Islet of Langerhans (tissue), 1 donor: ENCODE results near the gene TMEM167B.

ENCODE experiments used
- FAIRE-seq: peaks from one replicate; lab custom pipeline; 2011; peaks lifted over from hg19 to GRCh38; lab: Jason Lieb, UNC

Gene TMEM167B

DNA sequence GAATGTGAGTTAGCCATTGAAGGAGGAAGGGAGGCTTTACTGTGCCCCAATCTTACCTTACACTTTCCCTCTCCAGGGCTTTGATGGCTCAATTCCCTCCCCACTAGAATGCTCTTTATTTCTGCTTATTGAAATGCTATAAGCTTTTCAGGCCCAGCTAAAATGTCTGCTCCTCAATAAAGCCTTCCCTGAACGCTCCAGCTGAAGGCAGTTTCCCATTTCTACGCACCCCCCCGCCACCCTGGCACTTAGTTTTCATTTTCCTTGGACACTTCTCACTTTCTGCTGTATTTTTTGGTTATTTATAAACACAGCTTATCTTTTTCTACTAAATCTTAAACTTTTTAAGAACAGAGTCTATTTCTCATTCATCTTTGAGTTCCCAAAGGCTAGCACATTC is 7.1 kb upstream of the TMEM167B start:
- FAIRE-seq, result no peak

DNA sequence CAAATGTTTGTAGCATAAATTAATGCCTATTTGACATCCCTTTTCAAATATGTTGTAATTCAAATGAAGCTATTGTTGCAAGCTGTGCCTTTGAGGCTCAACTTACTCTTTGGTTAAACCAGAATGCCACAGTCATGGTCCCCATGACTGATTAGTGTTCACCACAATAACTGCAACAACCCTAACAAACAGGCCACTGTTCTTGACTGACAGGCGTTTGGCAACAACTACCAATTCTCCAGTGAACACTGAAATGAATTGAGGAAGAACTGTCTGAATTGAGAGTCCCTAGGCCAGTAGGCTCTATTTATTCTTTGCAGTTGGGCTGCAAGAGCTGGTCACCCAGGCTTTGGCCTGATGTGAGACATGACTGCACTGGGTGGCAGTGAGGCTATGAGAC is 6.6 kb upstream of the TMEM167B start:
- FAIRE-seq, result no peak

DNA sequence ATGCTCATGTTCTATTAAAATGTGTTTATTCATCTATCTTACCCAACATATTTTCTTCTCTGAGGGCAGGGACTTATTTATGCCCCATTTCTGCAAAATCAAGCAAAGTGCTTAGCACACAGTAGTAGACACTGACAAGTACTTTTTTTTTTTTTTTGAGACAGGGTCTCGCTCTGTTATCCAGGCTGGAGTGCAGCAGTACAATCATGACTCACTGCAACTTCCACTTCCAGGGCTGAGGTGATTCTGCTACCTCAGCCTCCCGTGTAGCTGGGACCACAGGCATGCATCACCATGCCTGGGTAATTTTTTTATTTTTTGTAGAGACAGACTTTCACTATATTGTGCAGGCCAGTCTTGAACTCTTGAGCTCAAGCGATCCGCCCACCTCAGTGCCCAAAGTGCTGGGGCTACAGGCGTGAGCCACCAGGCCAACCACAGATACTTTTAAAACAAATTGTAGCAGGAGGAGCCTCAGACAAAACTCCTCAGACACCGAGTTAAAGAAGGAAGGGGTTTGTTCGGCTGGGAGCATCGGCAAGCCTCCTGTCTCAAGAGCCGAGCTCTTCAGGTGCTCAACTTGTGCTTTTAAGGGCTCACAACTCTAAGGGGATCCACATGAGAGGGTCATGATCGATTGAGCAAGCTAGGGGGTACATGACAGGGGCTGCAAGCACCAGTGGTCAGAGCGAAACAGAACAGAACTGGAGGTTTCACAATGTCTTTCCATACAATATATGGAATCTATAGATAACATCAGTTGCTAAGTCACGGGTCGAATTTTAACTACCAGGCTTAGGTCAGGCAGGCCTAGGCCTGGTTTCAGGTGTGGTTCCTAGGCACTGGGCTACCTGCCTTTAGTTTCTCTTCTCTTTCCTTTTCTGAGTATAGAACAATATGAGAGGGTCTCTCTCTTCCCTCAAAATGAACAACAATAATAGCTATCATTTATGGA is 5.7 kb upstream of the TMEM167B start:
- no peak for FAIRE-seq

DNA sequence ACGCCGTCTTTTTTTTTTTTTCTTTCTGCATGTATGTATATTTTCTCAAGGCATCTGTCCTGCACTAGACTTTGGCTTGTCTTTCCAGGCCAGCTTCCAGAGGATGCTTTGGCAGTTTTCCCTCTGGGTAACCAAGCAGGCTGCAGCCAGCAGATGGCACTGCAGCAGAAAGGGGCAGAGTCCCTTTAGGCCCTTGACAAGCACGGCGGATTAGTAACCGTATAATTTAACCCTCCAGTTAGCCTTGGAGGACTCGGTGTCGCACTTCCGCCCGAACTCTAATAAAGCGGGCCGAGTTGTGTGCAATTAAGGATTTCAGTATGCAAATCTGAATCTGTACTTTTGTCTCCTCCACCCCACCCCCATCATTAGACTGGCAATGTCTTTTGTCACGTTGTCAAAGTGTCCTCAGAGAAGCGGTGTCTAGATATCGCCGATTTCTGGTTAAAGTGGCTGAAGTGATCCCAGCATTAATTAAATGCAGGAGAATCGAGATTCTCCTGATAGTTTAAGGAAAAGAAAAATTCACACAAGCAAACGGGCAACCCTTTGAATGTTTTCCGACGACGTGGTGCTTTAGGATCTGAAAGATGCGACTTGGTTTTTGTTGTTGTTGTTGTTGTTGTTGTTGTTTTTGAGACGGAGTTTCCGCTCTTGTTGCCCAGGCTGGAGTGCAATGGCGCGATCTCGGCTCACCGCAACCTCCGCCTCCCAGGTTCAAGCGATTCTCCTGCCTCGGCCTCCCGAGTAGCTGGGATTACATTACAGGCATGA is 1.1 kb upstream of the TMEM167B start:
- no peak for FAIRE-seq

DNA sequence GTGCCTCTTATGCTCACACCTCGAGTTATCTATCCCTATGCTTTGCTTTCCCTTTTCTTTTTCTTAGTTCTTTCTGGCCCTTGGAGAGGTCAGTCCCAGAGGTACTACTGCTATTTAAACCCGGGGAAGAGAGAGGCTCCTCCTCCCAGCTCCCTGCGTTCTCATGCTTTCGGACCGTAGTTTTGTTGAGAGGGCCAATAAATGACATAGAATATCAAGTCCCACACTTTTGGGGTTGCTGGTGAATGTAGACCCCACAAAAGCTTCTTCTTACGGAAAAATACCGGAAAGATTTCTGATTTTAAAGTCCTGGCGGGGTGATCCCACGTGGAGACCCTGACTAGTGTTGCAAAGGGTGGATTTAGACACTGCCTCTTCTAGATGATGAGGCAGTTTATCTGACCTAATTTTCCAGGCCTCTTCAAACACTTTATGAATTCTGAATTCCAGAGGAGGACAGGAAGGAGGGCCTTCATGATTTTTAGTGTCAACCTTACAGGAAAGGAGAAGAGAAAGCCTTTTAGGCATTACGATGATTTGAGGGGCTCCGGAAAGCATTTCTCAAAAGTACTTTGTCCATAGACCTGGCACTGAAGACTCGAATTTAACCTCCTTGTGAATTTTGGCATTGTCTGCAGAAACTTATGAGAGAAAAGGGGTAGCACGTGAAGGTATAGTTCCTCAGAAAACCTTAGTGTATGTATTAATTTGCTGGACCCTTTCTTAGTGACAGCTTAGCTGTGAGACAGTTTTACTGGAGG is 694 bp downstream of the TMEM167B start:
- no peak for FAIRE-seq

DNA sequence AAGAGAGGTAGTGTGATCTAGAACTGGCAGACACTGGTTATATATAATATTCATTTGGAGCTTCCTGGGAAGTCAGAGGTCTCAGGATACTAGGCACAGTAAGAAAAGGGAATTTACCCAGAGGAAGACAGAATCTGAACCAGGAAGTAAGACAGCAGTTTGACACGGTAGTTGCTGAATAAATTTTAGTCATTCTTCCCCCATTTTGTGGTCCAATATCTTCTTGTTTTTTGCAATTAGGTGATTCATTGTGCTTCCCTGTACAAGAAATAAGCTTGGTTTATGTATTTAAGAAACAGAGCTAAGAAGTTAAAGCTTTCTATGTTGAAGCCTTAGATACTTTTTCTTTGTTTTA is 1.3 kb downstream of the TMEM167B start:
- no peak for FAIRE-seq

DNA sequence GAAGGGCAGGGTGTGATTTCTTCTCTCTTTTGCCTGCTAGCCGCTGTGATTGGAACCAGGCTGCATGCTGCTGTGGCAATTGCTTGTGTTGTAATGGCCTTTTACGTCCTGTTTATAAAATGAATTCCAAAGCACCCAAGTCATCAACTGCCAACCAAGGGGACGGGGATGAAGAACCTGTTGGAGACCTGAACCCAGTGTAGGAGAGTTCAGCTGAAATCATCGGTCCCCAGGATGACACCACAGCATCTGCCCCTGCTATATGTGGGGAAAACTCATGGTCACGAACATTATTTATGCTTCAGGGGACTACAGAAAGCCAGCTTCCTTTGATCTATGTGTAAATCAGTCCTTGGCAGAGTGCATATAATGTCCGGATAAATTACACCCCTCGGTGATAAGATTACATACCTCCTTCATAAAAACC is 3.8 kb downstream of the TMEM167B start:
- no peak for FAIRE-seq

DNA sequence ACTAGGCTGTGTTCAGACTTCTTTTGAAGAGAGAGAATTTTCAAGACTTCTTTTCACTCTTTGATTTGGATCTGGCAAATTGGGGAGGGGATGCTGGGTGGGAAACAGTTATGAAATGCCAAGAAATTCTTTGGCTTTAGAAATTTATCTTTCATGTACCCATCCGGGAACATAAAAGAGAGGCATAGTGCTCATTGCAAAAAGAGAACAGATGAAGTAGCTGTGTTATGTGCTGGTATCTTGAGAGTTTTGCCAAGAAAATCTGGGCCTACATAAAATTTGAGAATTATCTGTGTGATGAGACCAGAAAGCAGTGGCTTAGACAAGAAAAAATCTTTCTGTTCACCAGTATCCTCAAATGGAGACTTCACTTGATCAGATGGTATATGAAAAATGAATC is 4.3 kb downstream of the TMEM167B start:
- FAIRE-seq, result no peak

DNA sequence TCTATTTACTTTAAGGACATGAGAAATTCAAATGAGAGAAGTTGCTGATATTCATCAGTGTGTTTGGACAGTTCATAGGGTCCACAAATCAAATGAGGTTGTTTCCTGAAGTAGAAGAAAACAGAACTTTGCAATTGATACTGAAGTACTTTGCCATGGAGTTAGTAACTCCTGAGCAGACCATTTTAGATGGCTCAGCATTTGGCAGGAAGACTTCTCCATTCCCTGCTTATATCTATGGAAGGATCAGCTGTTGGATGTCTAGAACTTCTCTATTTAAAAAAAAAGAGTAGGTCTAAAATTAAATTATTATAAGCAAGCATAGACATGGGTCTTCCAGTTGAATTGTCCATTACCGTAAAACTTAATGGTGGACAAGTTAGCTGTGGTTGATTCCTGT is 5.1 kb downstream of the TMEM167B start:
- FAIRE-seq, result no peak

DNA sequence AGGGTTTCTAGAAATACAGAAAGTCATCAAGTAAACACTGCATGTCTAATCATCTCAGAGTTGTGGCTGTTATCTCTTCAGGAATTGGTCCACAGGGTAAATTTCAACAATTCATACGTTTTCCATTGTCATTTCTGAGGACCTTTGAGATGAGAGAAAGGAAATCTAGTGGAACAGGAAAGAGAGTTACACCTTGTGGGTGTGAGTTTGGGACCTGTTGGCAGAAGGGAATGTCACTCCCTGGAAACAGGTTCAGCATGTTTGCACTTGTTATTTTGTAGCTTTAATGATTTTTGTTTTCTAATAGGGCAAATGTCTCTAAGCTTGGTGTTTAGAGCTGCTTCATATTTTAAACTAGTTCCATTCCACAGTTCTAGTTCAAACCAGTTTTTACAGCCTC is 5.6 kb downstream of the TMEM167B start:
- FAIRE-seq, result no peak

DNA sequence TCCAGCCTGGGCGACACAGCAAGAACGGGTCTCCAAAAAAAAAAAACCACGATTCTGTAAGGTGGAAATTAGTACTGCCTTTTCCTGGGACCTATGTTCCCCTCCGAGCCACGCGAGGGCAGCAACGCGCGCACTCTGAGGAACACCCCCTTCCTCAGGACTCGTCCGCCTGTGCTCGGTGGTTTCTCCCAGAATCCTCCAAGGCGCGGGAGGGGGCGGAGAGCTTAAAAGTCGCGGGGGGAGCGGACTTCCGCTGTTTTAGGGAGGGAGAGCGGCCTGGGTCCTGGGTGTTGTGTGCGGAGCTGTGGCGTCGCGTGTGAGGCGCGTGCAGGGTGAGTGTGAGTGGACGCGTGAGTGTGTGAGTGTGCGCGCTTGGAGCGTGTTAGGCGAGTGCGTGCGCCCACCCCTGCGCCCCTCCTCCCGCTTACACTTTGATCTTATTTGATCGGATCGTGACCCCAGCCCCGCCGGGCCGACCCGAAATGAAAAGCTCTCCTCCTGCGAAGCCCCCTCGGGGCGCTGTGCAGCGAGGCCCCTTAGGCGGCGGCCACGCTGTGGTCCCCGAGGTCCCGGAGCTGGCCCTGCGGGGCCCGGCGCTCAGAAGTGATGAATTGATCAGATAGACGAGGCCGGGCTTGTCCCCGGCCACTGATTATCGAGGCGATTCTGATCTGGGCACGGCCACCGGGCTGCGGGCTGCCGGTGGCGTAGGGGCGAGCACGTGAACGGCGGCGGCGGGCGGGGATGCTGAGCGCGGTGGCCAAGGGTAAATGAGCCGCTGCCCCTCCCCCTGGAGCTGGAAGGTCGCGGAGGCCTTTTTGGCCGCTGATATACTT is 9.6 kb downstream of the TMEM167B start:
- peak; percentile 72 for FAIRE-seq

DNA sequence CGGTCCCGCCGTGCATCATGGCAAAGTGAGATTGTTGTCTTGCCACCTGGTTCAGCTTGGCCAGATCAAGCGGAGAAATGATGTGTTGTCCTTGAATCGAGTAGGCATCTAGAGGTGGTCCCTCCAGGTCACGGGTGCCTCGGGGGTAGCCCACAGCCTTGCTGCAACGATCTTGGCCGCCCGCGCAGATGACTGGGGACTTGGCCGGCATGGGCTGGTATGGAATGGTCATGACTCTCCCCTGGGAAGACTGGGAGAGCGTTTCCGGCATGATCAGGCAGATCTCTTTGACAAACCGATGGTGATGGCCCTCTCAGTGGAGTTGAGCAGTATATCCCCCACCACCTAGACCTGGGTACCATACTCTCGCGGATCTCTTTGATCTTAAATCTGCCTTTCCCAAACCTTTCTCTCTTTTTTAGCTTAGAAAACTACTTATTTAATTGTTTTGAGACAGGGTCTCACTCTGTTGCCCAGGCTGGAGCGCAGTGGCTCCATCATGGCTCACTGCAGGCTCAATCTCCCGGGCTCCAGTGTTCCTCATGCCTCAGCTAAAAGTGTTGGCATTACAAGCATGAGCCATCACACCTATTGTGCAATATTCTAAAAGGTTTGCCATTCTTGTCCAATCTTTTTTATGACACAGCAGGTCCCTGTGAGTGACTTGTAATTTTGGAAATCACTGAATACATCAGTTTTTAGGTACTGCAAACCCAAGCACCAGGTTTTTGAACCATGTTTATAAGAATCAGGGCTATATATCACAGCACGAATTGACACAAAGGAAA is 14.0 kb downstream of the TMEM167B start:
- no peak for FAIRE-seq

DNA sequence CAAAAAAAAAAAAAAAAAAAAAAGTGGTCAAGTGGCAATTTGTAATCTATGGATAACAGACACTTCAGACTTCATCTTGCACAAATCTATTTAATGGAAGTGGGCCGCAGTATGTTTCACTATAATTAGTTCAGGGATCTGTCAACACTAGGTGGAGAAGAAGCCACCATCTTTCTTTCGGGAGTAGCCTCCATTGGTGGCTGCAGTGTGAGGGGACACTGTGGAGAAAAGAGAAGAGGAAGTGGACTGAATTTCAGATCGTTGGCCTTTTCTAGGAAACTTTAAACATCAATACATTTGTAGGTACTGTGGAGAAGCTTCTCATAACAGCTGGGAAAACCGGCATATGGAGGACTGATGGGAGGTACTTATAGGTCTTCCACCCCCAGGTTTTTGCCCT is 15.3 kb downstream of the TMEM167B start:
- no peak for FAIRE-seq

DNA sequence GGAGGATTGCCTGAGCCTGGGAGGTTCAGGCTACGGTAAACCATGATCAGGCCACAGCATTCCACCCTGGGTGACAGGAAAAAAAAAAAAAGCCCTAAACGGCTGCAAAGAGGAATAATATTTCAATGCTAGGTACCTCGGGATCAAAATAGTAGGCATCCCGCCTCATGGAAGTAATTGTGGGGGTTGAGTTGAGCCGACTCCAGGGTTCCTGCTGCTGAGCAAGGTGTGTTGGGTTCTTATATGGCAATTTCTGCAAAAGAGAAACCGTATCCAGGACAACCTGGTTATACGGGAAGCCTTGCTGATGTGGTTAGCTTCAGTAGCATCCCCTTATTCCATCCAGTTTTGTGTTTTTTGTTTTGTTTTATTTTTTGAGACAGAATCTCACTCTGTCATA is 17.2 kb downstream of the TMEM167B start:
- no peak for FAIRE-seq

DNA sequence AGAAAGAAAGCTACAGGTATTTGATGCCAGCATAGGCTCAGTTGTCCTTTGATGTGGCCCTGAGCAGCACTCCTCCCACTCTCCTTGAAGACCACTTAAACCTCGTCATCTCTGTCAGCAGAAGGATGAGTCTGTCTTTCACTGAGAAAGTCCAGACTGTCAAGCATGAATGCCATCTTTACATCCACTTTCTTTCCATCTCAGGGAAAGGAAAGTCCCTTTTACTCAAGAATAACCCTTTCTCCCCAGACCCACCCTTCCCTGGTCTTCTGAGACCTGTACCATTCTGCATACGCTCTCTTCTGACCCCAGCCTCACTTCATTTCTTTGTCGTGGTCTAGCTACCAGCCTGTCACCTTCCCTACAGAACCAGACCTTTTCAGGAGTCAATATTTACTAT is 19.3 kb downstream of the TMEM167B start:
- FAIRE-seq, result no peak

DNA sequence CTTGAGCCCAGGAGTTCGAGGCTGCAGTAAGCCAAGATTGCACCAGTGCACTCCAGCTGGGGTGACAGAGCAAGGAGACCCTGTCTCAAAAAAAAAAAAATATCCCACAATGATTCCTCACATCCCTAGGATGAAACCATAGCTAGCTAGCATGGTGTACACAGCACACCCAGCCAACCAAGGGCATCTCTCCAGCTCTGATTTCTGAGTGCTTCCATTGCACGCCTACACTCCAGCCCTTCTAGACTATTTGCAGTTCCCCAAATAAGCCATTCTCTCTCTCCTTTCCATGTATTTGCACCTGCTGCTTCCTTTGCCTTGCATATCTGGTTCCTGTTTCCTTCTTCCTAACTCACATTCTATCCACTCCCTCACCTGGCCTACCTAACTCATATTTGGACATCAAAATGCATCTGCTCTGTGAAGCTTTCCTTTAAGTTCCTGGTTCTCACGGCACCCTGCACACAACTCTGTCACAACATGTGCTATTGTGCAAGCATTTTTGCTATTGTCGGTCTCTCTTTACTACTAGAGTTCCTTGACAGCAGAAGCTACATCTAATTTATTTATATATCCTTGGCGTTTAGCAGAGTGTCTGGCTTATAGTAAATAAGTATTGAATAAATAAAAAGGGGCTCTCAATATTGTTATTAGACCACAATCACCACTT is 21.0 kb downstream of the TMEM167B start:
- no peak for FAIRE-seq

DNA sequence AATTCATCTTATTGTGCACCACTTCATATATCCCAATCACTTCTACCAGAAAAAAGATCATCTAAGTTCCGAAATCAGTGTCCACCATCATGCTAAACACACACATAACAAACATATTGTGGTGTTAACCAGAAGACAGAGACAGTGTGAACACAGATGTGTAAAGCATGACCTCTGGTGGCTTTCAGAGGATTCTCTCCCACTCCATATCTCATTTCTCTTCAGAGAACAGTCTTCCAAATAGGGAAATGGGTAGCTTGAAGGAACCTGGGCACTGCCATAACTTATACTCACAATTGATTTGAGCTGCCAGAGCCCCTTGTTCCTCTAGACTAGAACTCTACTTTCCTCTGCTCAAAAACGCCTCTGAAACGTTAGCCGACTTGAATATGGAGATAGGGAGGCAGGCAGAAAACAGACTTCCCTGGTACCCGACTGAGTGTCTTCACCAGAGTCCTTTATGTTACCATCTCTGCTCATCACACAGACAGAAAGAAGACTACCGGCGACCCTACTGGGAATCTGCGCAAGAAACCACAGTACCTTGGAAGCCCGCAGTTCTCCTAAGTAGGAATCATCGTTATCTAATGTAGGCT is 21.6 kb downstream of the TMEM167B start:
- peak; percentile 58 for FAIRE-seq

DNA sequence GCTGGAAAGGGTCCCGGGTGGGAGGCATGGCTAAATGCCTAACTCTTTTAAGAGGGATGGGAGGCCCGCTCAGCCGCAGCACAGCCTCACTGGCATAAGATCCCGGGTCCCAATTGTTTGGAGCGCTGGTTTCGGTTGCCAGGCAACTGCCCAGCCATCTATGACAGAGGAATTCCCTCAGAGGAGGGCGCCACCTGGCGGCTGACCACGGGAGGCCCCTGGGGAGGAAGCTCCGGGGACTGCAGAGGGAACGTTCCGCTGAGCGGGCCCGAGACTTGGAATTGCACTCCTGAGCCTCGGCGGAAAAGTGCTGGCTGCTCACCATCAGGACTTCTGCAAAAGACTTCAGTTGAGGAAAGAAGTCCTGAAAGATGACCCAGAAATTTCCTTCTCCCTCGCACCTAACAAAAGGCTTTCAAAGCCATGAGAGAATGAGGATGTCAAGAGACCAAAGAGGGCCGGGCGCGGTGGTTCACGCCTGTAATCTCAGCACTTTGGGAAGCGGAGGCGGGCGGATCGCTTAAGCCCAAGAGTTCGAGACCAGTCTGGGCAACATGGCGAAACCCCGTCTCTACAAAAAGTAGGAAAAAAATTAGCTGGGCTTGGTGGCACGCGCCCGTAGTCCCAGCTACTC is 22.2 kb downstream of the TMEM167B start:
- no peak for FAIRE-seq

DNA sequence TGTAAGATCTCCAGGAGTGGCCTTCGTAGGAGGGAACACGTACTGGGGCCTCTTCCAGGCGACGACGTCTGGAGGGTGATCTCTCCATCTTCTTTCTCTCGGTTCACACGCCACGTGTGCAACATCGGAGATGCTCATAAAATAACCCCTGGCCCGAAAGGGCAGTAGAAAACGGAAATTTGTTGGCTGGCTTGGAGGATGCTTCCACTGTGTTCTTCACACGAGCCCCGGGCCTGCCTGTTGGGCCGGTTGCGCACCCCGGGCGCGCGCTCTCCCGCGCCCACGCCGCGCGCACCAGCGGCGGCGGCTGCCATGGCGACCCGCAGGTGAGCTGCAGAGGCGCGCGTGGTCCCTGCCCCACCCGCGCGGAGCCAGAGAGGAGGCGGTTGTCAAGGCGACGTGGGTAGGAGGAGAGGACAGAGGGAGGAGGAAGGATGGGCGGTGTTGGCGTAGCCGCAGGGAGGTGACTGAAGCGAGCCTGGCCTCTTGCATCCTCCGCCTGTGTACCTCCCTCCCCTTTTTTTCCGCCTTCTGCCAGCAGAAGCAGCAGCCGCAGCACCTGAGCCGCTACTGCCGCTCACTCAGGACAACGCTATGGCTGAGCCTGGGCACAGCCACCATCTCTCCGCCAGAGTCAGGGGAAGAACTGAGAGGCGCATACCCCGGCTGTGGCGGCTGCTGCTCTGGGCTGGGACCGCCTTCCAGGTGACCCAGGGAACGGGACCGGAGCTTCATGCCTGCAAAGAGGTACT is 23.2 kb downstream of the TMEM167B start, which contains the start of gene ELAPOR1:
TSS of gene ELAPOR1 (plus strand) at position 526 of the 752 bp plus-strand sequence. CDS start at position 595, 69 bp downstream.
- no peak for FAIRE-seq
